Measurements from ENCODE around the gene ERP44. TPM values are rescaled to one million over a fixed set of nuclear protein-coding genes. Genes with fewer than 3 reads are reported as not detected.
"Not testable (repeated sequence)": the region's sequence is repeated elsewhere in the genome, so short reads cannot be mapped to it uniquely, and the experiment has no call there.

The ERP44 gene
- total and polyA plus RNA-seq, 2 donors (not counting 3 experiments of a cell fraction or from before 2014, with no cell fraction given) = 9.9 to 21.4 TPM

- Histone ChIP-seq H3K27ac (ENCODE audit: insufficient read depth, low read depth, low read length) (no peak overlapping the region), H3K4me2 (ENCODE audit: insufficient read depth, low read length) (no peak overlapping the region), H3K9me3 (replicated peaks; ENCODE audit: control insufficient read depth, insufficient read depth, low read length) (no peaks in the 10 kb centered on the region), H3K9me1 (replicated peaks; ENCODE audit: control insufficient read depth, extremely low read depth, insufficient read depth, low read length) (no peaks in the 10 kb centered on the region), H2AFZ (ENCODE audit: low read depth, low read length) (no peak overlapping the region), H3K27me3 (ENCODE audit: control insufficient read depth in 2 of 2, insufficient read depth in 2 of 2, low read length in 2 of 2) (no peaks in the 10 kb centered on the region), H3K4me1 (ENCODE audit: control insufficient read depth, extremely low read depth, insufficient read depth, low read length) (no peaks in the 10 kb centered on the region), H3K36me3 (ENCODE audit: control insufficient read depth in 2 of 2, extremely low read depth in 1 of 2, insufficient read depth in 2 of 2, low read length in 2 of 2) (peaks cover 0 to under 1% of the 10 kb centered on the region in 2 experiments), H3K79me2 (ENCODE audit: control insufficient read depth, insufficient read depth, low read length) (no peaks in the 10 kb centered on the region), H3K4me3 (replicated peaks in 1 of 3; ENCODE audit: insufficient read depth in 1 of 3, low read depth in 1 of 3, low read length in 3 of 3) (no peak overlapping the region), H4K20me1 (replicated peaks; ENCODE audit: control insufficient read depth, extremely low read depth, insufficient read depth, low read length) (peaks cover 2% of the 10 kb centered on the region), H3K9ac (replicated peaks; ENCODE audit: extremely low read depth, insufficient read depth, low read length) (no peak overlapping the region)
- ChIA-PET POLR2A (no interaction called here), CTCF (interaction anchor here (1.2 to 2.1 kb wide), 2 partner anchors 9 to 12 kb away, joined by 3 to 6 read pairs; no protein-coding TSS in a partner anchor)
- intact Hi-C loops (cut with micrococcal nuclease) (no loop called here), dilution Hi-C loops (cut with MboI; ENCODE audit: extremely low pct_ligation_motif_present, low sequenced_read_pairs) (no loop called here)
- DNase-seq (ENCODE audit: low read depth, low spot score) (no peak), FAIRE-seq (no peak)
- no peak for TF ChIP-seq MYC (IDR thresholded peaks at IDR 0.05; ENCODE audit: low read depth, low read length)
- TF ChIP-seq EZH2 (IDR thresholded peaks at IDR 0.05; ENCODE audit: borderline replicate concordance, low read depth, low read length, severe bottlenecking) = no peak
- TF ChIP-seq JUN (IDR thresholded peaks at IDR 0.05; ENCODE audit: borderline replicate concordance, insufficient read depth, insufficient read length, low read depth) = no peak
- BruUV-seq (replicated peaks) = no TSS peak
These were observed 100.5 kb downstream of the ERP44 start for GRCh38 chr9:99998266-99998665.

GRCh38 chr9:99990508-99990907 is 108.3 kb downstream of the ERP44 start:
- dilution Hi-C loops (cut with MboI; ENCODE audit: extremely low pct_ligation_motif_present, low sequenced_read_pairs); H3K4me1 ChIP-seq (ENCODE audit: control insufficient read depth, extremely low read depth, insufficient read depth, low read length); H3K4me2 ChIP-seq (ENCODE audit: insufficient read depth, low read length); H3K27me3 ChIP-seq (ENCODE audit: control insufficient read depth in 2 of 2, insufficient read depth in 2 of 2, low read length in 2 of 2); H3K79me2 ChIP-seq (ENCODE audit: control insufficient read depth, insufficient read depth, low read length); H3K9me1 ChIP-seq (replicated peaks; ENCODE audit: control insufficient read depth, extremely low read depth, insufficient read depth, low read length); DNase-seq (ENCODE audit: low read depth, low spot score); BruUV-seq (replicated peaks); H3K9me3 ChIP-seq (replicated peaks; ENCODE audit: control insufficient read depth, insufficient read depth, low read length); H4K20me1 ChIP-seq (replicated peaks; ENCODE audit: control insufficient read depth, extremely low read depth, insufficient read depth, low read length); POLR2A ChIA-PET; intact Hi-C loops (cut with micrococcal nuclease); H3K4me3 ChIP-seq (replicated peaks in 1 of 3; ENCODE audit: insufficient read depth in 1 of 3, low read depth in 1 of 3, low read length in 3 of 3); H3K36me3 ChIP-seq (ENCODE audit: control insufficient read depth in 2 of 2, extremely low read depth in 1 of 2, insufficient read depth in 2 of 2, low read length in 2 of 2); H2AFZ ChIP-seq (ENCODE audit: low read depth, low read length); H3K9ac ChIP-seq (replicated peaks; ENCODE audit: extremely low read depth, insufficient read depth, low read length); FAIRE-seq; CTCF ChIA-PET; H3K27ac ChIP-seq (ENCODE audit: insufficient read depth, low read depth, low read length): not testable (repeated sequence)

Data from endothelial cell of umbilical vein (primary cell).